Upper lobe of left lung (tissue), 4 donors: ENCODE results near the gene FNDC5.

Experiments
- CTCF ChIP-seq, 6 experiments: fragments of 450-650 bp in 4 of 6; fragments of 200-600 bp in 2 of 6; sonication (generic) in 2 of 6; IDR thresholded peaks; one replicate each; pipeline ENCODE4 v1.5.1; 2016 to 2019; ENCODE audit warnings: antibody characterized with exemption in 6 of 6
- POLR2A ChIP-seq, 4 donors: fragments of 450-650 bp; IDR thresholded peaks; one replicate each; pipeline ENCODE4 v1.5.1; 2016 to 2017; ENCODE audit warnings: antibody characterized with exemption in 4 of 4, mild to moderate bottlenecking in 2 of 4
- POLR2AphosphoS5 ChIP-seq, 2 donors: sonication (generic); formaldehyde crosslinking; IDR thresholded peaks; one replicate each; pipeline ENCODE4 v1.5.1; 2017; ENCODE audit warnings: antibody characterized with exemption in 2 of 2

- TF ChIP-seq POLR2A (IDR thresholded peaks at IDR 0.05): no peak
- no peak for TF ChIP-seq CTCF (IDR thresholded peaks at IDR 0.05)
- no peak for TF ChIP-seq POLR2AphosphoS5 (IDR thresholded peaks at IDR 0.05)
Observed at GRCh38 chr1:32907435-32907834, 36.7 kb upstream of the FNDC5 start.
